Fibroblast of skin of abdomen (primary cell): ENCODE results near the gene ZNF211.

Experiments
- DNase-seq: peaks from one replicate; pipeline ENCODE4 v3.0.0-alpha.2; 2013

ZNF211 gene

DNA sequence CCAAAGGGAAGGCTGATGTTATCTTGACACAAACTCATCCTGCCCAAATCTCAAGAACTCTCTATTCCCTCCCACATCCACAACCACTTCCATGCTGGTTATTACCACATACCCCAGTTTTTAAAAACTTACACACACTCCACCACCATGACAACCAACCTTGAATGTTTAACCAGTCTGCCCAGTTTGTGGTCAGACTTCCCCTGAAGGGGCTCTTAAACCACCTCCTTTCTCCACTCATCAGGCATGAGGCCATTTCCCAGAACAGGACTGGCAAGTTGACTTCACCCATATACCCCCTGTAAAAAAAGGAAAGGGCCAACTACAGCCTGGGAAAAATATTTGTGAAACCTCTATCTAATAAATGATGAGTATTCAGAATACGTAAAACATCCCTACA, 23.4 kb downstream of the ZNF211 start:
- DNase-seq: no peak

DNA sequence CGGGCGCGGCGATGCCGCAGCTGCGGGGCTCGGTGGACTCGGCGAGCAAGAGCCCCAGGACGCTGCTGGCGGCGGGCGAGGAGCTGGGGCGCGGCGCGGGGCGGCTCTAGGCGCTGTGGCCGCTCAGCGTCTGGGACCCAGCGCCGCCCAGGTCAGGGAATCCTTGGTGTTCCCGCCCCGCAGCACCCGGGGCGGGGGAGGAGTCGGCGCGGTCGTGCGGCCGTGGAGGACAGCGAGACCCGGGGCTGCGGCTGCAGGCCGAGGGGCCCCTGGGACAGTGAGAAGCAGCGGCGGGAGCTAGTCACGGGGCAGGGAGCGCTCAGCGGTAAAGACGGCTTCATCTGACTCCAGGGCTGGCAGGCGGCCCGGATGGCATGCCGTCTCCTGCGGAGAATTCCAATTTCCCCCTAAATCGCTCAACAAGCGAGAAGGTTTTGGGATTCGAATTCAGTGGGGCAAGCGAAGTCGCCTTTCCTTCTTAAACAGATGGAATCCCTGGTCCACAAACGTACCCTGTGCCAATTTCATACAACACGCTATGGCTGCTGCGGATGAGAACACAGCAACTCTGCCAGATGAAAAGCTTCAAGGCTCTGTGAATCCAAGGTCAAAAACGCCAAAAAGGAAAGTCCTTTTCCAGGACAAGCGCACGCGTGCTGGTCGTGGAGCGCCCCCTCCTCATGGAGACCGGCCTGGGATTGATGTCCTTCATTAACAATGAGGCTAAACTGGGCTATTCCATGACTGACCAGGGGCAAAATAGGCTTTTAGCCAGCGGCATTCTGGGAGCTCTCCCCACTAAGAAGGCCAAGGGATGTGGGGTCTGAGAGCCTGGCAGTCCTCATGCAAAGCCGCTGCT, 31.5 kb downstream of the ZNF211 start:
- DNase-seq: peak; percentile 63

DNA sequence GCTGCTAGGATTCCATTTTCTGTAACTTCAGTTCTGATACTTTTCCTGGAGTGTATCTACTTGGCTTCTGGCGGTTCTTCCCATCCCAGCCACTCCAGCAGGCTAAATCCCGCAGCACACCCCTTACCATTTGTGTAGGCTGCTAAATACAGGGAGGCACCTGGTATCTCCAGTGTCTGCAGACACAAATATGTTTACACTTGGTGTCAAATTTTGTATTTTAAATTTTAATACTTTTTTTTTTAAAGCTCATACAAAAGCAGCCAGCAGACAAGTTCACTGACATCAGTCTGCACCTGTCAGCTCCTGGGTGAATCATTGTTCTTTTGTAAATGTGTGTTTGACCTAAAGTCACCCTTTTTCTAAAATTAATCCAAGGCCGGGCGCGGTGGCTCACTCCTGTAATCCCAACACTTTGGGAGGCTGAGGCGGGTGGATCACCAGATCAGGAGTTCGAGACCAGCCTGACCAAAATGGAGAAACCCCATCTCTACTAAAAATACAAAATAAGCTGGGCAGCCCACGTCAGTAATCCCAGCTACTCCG, 32.4 kb downstream of the ZNF211 start:
- DNase-seq: no peak

DNA sequence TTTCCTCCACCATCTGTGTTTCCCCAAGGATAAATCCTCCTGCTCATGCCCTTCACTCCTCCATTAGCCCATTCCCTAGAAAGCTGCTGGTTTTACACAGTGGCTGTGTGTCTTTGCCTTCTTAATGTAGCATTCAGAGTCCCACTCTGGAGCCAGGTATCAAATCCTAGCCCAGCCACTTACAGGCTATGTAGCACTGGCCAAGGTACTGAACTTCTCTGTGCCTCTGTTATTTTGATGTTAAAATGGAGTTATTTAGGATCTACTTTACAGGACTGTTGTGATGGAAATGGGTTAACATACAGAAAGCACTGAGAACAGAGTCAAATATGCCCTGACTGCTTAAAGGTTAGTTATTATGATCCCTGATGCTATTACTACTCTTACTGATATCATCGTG, 34.3 kb downstream of the ZNF211 start:
- no peak for DNase-seq

DNA sequence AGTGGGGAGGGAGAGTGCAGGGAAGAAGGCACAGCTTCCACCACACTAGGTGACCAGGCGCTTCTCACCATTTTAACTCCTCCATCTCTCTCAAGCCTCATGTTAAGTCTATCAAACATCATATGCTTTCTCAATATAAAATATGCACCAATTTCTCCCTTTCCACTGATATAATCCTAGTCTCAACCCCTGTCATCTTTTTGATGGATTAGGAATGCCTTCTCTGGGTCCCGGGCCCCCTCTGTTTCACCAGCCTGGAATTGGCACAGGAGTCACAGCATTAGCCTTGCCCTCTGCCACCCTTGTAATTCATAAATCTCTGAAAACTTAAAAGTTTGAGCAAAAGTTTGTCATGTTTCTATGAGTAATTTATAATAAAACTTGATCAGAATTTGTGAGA, 35.7 kb downstream of the ZNF211 start, which contains the start of gene ZSCAN4:
Gene ZSCAN4 (plus strand): TSS at position 301 of the 400 bp plus-strand sequence. CDS start 7,211 bp downstream, outside the sequence.
- DNase-seq: no peak

DNA sequence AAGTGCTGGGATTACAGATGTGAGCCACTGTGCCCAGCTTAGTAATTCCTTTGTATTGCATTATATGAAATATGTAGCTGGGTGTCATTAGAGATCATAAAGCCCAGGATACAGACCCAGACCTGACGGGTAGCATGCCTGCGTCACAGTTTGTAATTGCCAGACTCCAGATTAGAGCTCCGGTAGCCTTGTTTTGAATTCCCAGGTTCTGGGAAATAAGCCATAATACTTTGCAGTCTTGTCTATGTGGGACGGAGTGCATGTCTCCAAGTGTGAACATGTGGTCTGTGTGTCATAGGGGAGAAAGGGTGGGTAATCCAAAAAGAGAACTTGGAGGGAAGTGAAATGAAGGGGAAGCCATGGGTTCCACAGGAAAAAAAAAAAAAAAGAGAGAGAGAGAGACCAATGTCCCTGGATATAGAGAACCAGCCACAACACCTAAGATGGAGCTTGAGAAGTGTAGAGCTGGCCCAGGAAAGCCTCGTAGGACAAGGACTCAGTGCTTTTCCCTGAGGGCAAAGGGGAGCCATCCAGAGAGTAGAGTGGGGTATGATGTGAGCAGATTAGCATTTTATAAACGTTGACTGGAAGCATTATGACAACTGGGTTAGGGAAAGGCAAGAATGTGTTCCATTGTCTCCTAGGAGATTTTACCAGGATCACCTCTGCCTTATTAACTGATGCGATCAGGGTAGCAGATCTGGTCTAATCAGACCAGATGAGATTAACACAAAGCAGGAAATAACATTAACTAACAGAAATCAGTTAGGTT, 38.3 kb downstream of the ZNF211 start:
- no peak for DNase-seq

DNA sequence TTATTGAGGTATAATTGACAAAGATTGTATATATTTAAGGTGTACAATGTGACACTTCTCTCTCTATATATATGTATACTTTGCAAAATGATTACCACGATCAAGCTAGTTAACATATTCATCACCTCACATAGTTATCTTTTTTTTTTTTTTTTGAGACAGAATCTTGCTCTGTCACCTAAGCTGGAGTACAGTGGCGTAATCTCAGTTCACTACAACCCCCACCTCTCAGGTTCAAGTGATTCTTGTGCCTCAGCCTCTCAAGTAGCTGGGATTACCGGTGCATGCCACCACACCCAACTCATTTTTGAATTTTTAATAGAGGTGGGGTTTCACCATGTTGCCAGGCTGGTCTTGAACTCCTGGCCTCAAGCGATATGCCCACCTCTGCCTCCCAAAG, 39.5 kb downstream of the ZNF211 start:
- no peak for DNase-seq

DNA sequence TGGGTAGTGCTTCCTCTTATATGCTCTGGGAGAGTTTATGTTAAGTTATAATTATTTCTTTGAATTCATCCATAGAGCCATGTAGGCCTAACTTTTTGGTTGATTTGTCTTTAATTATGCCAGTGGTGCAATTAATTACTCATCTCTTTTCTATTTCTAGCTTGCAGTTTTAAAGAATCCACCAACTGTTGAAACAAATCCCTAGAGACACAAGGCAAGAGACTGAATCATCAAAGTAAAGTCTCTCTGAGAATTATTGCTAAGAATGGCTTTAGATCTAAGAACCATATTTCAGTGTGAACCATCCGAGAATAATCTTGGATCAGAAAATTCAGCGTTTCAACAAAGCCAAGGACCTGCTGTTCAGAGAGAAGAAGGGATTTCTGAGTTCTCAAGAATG, 42.9 kb downstream of the ZNF211 start:
- peak; percentile 6 for DNase-seq

DNA sequence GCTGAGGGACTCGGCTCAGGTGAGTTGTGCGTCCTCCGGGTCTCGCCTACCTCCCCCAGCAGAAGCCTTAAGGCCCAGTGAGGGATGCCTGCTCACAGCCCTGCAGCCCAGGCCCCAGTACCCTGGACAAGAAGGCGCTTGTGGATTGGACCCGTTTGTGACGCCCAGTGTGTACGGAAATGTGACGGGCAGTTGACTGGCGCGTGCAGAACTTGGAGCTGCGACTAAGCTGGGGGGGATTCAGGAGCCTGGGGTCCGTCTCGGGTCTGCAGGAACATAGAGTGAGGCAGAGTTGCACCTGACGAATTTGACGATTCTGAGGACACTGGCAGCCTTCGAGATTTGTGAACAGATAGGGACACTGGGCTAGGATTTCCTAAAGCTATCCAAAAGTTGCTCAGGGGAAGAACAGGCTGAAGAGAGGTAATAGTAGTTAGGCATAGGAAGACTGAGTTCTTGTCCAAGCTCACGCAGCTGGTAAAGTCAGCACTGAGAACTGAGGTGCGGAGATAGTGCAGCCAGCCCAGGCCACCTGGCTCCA, 49.3 kb downstream of the ZNF211 start:
- no peak for DNase-seq

DNA sequence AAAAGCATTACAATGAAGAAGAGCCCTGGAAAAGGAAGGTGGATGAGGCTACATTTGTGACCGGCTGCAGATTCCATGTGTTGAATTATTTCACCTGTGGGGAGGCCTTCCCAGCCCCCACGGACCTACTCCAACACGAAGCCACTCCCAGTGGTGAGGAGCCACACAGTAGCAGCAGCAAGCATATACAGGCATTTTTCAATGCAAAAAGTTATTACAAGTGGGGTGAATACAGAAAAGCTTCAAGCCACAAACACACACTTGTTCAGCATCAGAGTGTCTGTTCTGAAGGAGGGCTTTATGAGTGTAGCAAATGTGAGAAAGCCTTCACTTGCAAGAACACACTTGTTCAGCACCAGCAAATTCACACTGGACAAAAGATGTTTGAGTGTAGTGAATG, 53.8 kb downstream of the ZNF211 start:
- DNase-seq: no peak

DNA sequence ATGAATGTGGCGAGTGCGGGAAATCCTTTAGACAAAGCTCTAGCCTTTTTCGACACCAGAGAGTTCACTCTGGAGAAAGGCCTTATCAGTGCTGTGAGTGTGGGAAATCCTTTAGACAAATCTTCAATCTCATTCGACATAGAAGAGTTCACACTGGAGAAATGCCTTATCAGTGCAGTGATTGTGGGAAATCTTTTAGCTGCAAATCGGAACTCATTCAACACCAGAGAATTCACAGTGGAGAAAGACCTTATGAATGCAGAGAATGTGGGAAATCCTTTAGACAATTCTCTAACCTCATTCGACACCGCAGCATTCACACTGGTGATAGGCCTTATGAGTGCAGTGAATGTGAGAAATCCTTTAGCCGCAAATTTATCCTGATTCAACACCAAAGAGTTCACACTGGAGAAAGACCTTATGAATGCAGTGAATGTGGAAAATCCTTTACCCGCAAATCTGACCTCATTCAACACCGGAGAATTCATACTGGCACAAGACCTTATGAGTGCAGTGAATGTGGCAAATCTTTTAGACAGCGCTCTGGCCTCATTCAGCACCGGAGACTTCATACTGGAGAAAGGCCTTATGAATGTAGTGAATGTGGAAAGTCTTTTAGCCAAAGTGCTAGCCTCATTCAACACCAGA, 54.5 kb downstream of the ZNF211 start:
- no peak for DNase-seq

DNA sequence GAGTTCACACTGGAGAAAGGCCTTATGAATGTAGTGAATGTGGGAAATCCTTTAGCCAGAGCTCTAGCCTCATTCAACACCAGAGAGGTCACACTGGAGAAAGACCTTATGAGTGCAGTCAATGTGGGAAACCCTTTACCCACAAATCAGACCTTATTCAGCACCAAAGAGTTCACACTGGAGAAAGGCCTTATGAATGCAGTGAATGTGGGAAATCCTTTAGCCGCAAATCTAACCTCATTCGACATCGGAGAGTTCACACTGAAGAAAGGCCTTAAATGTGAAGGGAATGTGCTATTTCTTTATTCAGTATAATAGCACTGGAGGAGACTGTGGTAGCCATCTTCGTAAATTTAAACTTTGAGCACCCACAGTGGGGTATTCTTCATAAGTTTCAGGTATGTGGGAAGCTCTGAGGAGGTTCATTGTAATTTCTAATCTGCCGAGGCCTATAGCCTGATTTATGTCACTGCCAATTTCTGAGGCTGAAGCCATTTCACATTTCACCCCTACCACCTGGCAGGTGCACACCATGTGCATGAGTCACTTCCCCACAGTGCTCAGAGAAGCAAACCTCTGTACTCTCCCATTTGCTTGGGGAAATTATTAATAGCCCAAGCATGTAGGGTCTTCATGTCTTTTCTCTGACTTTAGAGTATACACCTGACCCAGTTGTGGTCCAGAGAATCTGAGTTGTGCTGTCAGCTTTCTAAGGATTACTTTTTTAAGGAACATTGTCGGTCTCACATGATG, 55.2 kb downstream of the ZNF211 start:
- DNase-seq: no peak

DNA sequence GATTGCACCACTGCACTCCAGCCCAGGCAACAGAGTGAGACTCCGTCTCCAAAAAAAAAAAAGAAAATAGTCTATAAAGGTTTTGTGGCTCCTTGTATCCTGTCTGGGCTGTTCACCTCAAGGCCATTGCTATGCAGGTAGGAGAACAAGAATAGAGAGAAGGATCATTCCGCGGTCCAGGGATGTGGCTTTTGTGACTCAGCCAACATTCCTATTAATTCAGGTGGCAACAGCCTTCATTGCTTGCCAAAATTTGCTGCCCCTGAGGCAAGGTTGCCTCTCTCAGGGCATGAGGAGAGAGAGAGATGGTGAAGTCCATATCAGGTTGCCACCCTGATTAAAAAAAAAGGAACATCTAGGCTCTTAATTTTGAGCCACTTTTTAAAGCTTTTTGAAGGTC, 56.8 kb downstream of the ZNF211 start:
- no peak for DNase-seq
